Astrocyte (in vitro differentiated cells and primary cell): ENCODE results near the gene TUBG2. TPM values are rescaled to one million over a fixed set of nuclear protein-coding genes. Genes with fewer than 3 reads are reported as not detected.

Source experiments
- DNase-seq: peaks from one replicate; pipeline ENCODE4 v3.0.0-alpha.2; 2010; ENCODE audit warnings: low read depth
- FAIRE-seq: peaks from 2 replicates; lab custom pipeline; 2011; peaks lifted over from hg19 to GRCh38; lab: Jason Lieb, UNC
- H2AFZ ChIP-seq: 2 replicates; pipeline ENCODE4 v1.6.0; 2012; ENCODE audit warnings: low read depth, low read length, inconsistent platforms
- H3K27ac ChIP-seq: 2 replicates; pipeline ENCODE4 v1.5.1; 2011; ENCODE audit warnings: low read depth, low read length, inconsistent platforms
- H3K27me3 ChIP-seq: 2 replicates; pipeline ENCODE4 v1.6.0; 2011; ENCODE audit warnings: low read length, inconsistent platforms; ENCODE audit not compliant: insufficient read depth
- H3K36me3 ChIP-seq: 2 replicates; pipeline ENCODE4 v1.5.1; 2011; ENCODE audit warnings: low read length, inconsistent platforms; ENCODE audit not compliant: insufficient read depth
- H3K4me1 ChIP-seq: 2 replicates; pipeline ENCODE4 v1.5.1; 2011; ENCODE audit warnings: low read length, inconsistent platforms; ENCODE audit not compliant: insufficient read depth
- H3K4me2 ChIP-seq: 2 replicates; pipeline ENCODE4 v1.6.0; 2012; ENCODE audit warnings: low read length, inconsistent platforms
- H3K4me3 ChIP-seq: 2 replicates; pipeline ENCODE4 v1.5.1; 2011; ENCODE audit warnings: low read depth, mild to moderate bottlenecking, low read length, inconsistent platforms; ENCODE audit not compliant: insufficient read depth
- H3K79me2 ChIP-seq: 2 replicates; pipeline ENCODE4 v1.6.0; 2012; ENCODE audit warnings: mild to moderate bottlenecking, low read length, inconsistent platforms; ENCODE audit not compliant: insufficient read depth
- H3K9ac ChIP-seq: 2 replicates; pipeline ENCODE4 v1.6.0; 2012; ENCODE audit warnings: mild to moderate bottlenecking, low read length, inconsistent platforms
- H3K9me3 ChIP-seq: 2 replicates; pipeline ENCODE4 v1.5.1; 2012; ENCODE audit warnings: low read depth, mild to moderate bottlenecking, low read length, inconsistent platforms; ENCODE audit not compliant: insufficient read depth
- H4K20me1 ChIP-seq: 2 replicates; pipeline ENCODE4 v1.6.0; 2012; ENCODE audit warnings: low read length, inconsistent platforms; ENCODE audit not compliant: insufficient read depth
- H3K27ac Mint-ChIP-seq: one replicate; pipeline ENCODE4 v1.8.0; 2021; ENCODE audit warnings: mild to moderate bottlenecking, mixed read lengths; ENCODE audit not compliant: unreplicated experiment
- H3K27me3 Mint-ChIP-seq: one replicate; pipeline ENCODE4 v1.8.0; 2021; ENCODE audit warnings: low read depth, mixed read lengths; ENCODE audit not compliant: unreplicated experiment
- H3K36me3 Mint-ChIP-seq: one replicate; pipeline ENCODE4 v1.8.0; 2021; ENCODE audit warnings: low read depth, mixed read lengths; ENCODE audit not compliant: unreplicated experiment
- H3K4me1 Mint-ChIP-seq: one replicate; pipeline ENCODE4 v1.8.0; 2021; ENCODE audit warnings: low read depth, mixed read lengths; ENCODE audit not compliant: unreplicated experiment
- H3K4me3 Mint-ChIP-seq: one replicate; pipeline ENCODE4 v1.8.0; 2021; ENCODE audit warnings: mild to moderate bottlenecking, moderate library complexity, mixed read lengths; ENCODE audit not compliant: unreplicated experiment
- H3K9me3 Mint-ChIP-seq: one replicate; pipeline ENCODE4 v1.8.0; 2021; ENCODE audit warnings: mild to moderate bottlenecking, mixed read lengths; ENCODE audit not compliant: unreplicated experiment
- EZH2 ChIP-seq: IDR thresholded peaks from 2 replicates; pipeline ENCODE4 v1.6.1; 2012; ENCODE audit warnings: mild to moderate bottlenecking, low read length, inconsistent platforms; ENCODE audit not compliant: insufficient read depth
- total RNA-seq: library from RNA; stranded (reverse); gene quantifications from 2 replicates; pipeline ENCODE4 v1.2.1, GENCODE V29; 2021
- TF ChIP-seq, protein P1 (sequence below): IDR thresholded peaks from 2 replicates; pipeline ENCODE4 v1.5.1; 2011; ENCODE audit warnings: low read depth, mild to moderate bottlenecking, inconsistent platforms, low read length, moderate library complexity; ENCODE audit not compliant: insufficient read depth

TUBG2 gene
- total RNA-seq, 1 donor from 2014 or later: 14.4 TPM

- H3K4me2 ChIP-seq: no peak overlapping the region
- H3K27ac ChIP-seq: no peak overlapping the region
- H3K27me3 Mint-ChIP-seq: peaks cover 12% of the 10 kb centered on the region
- peaks cover 13% of the 10 kb centered on the region for H3K4me1 ChIP-seq
- H3K9me3 Mint-ChIP-seq: no peaks in the 10 kb centered on the region
- H3K79me2 ChIP-seq: no peaks in the 10 kb centered on the region
- peak; percentile 13 for TF ChIP-seq EZH2
- TF ChIP-seq, protein P1, sequence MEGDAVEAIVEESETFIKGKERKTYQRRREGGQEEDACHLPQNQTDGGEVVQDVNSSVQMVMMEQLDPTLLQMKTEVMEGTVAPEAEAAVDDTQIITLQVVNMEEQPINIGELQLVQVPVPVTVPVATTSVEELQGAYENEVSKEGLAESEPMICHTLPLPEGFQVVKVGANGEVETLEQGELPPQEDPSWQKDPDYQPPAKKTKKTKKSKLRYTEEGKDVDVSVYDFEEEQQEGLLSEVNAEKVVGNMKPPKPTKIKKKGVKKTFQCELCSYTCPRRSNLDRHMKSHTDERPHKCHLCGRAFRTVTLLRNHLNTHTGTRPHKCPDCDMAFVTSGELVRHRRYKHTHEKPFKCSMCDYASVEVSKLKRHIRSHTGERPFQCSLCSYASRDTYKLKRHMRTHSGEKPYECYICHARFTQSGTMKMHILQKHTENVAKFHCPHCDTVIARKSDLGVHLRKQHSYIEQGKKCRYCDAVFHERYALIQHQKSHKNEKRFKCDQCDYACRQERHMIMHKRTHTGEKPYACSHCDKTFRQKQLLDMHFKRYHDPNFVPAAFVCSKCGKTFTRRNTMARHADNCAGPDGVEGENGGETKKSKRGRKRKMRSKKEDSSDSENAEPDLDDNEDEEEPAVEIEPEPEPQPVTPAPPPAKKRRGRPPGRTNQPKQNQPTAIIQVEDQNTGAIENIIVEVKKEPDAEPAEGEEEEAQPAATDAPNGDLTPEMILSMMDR: no peak
- H3K9ac ChIP-seq: no peak overlapping the region
- peaks cover 22% of the 10 kb centered on the region for H3K36me3 Mint-ChIP-seq
- DNase-seq: no peak
- peaks cover 12% of the 10 kb centered on the region for H4K20me1 ChIP-seq
- no peak overlapping the region for H2AFZ ChIP-seq
- no peak overlapping the region for H3K4me3 Mint-ChIP-seq
- peaks cover 9% of the 10 kb centered on the region for H3K9me3 ChIP-seq
- peaks cover 6% of the 10 kb centered on the region for H3K4me1 Mint-ChIP-seq
- no peak for FAIRE-seq
- H3K36me3 ChIP-seq: no peaks in the 10 kb centered on the region
- H3K27ac Mint-ChIP-seq: no peak overlapping the region
- peaks cover 34% of the 10 kb centered on the region for H3K27me3 ChIP-seq
- no peak overlapping the region for H3K4me3 ChIP-seq
These were observed 27.5 kb downstream of the TUBG2 start for GRCh38 chr17:42686520-42687128.

DNA sequence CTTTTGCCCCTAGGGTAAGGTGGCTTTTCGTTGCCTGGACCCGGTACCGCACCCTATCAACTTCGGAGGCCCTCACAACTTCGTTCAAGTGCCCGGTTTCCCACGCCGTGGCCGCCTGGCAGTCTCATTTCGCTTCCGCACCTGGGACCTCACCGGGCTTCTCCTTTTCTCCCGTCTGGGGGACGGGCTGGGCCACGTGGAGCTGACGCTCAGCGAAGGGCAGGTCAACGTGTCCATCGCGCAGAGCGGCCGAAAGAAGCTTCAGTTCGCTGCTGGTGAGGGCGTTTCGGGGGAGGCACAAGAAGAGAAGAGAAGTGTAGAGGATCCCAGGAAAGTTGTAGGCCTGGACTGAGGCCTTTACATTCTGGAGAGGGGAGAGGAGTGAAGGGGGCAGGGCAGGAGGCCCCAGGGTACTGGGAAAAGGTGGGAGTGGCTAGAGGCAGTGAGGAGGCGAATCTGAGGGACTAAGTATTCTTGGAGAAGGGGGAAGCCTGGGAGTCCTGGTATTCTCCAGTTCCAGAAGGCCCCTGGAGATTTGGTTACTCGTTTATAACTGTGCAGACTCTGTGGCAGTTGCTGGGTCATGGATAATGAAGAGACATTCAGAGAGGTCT is 28.7 kb downstream of the TUBG2 start:
- Histone ChIP-seq H3K9me3 (peaks cover 9% of the 10 kb centered on the region), H3K9ac (no peak overlapping the region), H3K27ac (no peak overlapping the region), H3K36me3 (no peaks in the 10 kb centered on the region), H3K4me1 (peaks cover 6% of the 10 kb centered on the region), H2AFZ (no peak overlapping the region), H3K4me3 (no peak overlapping the region), H3K79me2 (no peaks in the 10 kb centered on the region), H4K20me1 (peaks cover 12% of the 10 kb centered on the region), H3K27me3 (peaks cover 34% of the 10 kb centered on the region), H3K4me2 (no peak overlapping the region)
- TF ChIP-seq, protein P1: no peak
- peak; percentile 4 for TF ChIP-seq EZH2
- Mint-ChIP-seq H3K27ac (no peak overlapping the region), H3K4me1 (peaks cover 6% of the 10 kb centered on the region), H3K36me3 (peaks cover 26% of the 10 kb centered on the region), H3K9me3 (no peaks in the 10 kb centered on the region), H3K27me3 (peaks cover 12% of the 10 kb centered on the region), H3K4me3 (no peak overlapping the region)
- no peak for DNase-seq
- no peak for FAIRE-seq

DNA sequence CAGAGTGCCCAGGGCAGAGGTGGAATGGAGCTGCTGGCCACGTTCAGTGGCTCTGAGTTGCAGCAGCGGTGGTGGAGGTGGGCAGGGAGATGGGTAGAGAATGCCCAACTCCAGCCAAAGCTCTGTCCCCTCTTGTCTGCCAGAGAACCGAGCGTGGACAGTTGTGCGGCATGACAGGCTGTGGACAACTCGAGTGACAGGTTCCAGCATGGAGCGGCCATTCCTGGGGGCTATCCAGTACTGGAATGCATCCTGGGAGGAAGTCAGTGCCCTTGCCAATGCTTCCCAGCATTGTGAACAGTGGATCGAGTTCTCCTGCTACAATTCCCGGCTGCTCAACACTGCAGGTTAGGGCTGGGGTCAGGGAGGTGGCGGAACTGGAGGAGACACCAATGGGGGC is 31.5 kb downstream of the TUBG2 start:
- TF ChIP-seq EZH2: no peak
- TF ChIP-seq, protein P1: no peak
- Mint-ChIP-seq H3K4me3 (no peak overlapping the region), H3K9me3 (no peaks in the 10 kb centered on the region), H3K27me3 (peaks cover 10% of the 10 kb centered on the region), H3K4me1 (no peaks in the 10 kb centered on the region), H3K36me3 (peaks cover 33% of the 10 kb centered on the region), H3K27ac (no peak overlapping the region)
- Histone ChIP-seq H3K4me1 (no peaks in the 10 kb centered on the region), H3K36me3 (no peaks in the 10 kb centered on the region), H3K9me3 (peaks cover 3% of the 10 kb centered on the region), H3K27me3 (peaks cover 20% of the 10 kb centered on the region), H3K79me2 (no peaks in the 10 kb centered on the region), H2AFZ (no peak overlapping the region), H3K4me2 (no peak overlapping the region), H4K20me1 (peaks cover 3% of the 10 kb centered on the region), H3K27ac (no peak overlapping the region), H3K4me3 (no peak overlapping the region), H3K9ac (no peak overlapping the region)
- FAIRE-seq: no peak
- no peak for DNase-seq
